Uterus (tissue), 2 donors: Measurements from ENCODE around the gene LDB3.

Experiments
- CTCF ChIP-seq, 4 experiments: fragments of 200-600 bp in 2 of 4; fragments of 450-650 bp in 2 of 4; sonication (generic) in 2 of 4; IDR thresholded peaks; one replicate each; pipeline ENCODE4 v1.5.1; 2016 to 2019; ENCODE audit warnings: antibody characterized with exemption in 4 of 4, mild to moderate bottlenecking in 2 of 4, moderate library complexity in 1 of 4
- POLR2A ChIP-seq, 2 donors: fragments of 450-650 bp; IDR thresholded peaks; one replicate each; pipeline ENCODE4 v1.6.1; 2016; ENCODE audit warnings: antibody characterized with exemption in 2 of 2, mild to moderate bottlenecking in 1 of 2, moderate library complexity in 1 of 2

- TF ChIP-seq CTCF (IDR thresholded peaks at IDR 0.05) (no peak), POLR2A (IDR thresholded peaks at IDR 0.05) (no peak)
Measured at GRCh38 chr10:86725980-86726676, 57.8 kb downstream of the LDB3 start.
